IMR-90 (cell line): ENCODE measurements around the gene PCDHA5. TPM values are rescaled to one million over a fixed set of nuclear protein-coding genes. Genes with fewer than 3 reads are reported as not detected.
"Not testable (repeated sequence)": the region's sequence is repeated elsewhere in the genome, so short reads cannot be mapped to it uniquely, and the experiment has no call there.

Source experiments
- ATAC-seq: fragments of 200-7000 bp; cut with Tn5 transposase; 2 replicates; pipeline ENCODE4 v1.9.1; 2020; ENCODE audit warnings: low read depth, mild to moderate bottlenecking, moderate library complexity
- BruUV-seq: library from RNA; stranded (reverse); fragments of 400-500 nt; replicated peaks from 2 replicates; lab custom pipeline; 2021; lab: Mats Ljungman, UMichigan
- CTCF ChIA-PET: fragments of 300-600 bp; formaldehyde crosslinking; extraction: SDS; loops from one replicate; lab custom pipeline; 2021; ENCODE audit warnings: antibody characterized with exemption; lab: Yijun Ruan, JAX
- POLR2A ChIA-PET: fragments of 300-600 bp; sonication (Branson Sonifier 250); formaldehyde crosslinking; loops from one replicate; lab custom pipeline; 2022; ENCODE audit warnings: antibody characterized with exemption; ENCODE audit not compliant: unreplicated experiment; lab: Charles Lee
- DNase-seq: peaks from one replicate; pipeline ENCODE4 v3.0.0; 2013
- H2AFZ ChIP-seq: replicated peaks from 2 replicates; pipeline ENCODE3; 2013; ENCODE audit warnings: low read length, mild to moderate bottlenecking; ENCODE audit not compliant: poor library complexity
- H2AK5ac ChIP-seq: 2 replicates; pipeline ENCODE4 v1.6.1; 2013; ENCODE audit warnings: low read depth, low read length, inconsistent platforms
- H2AK9ac ChIP-seq: replicated peaks from 2 replicates; pipeline ENCODE3; 2013; ENCODE audit warnings: mild to moderate bottlenecking, low read depth, low read length, moderate library complexity; ENCODE audit not compliant: poor library complexity
- H2BK120ac ChIP-seq: 2 replicates; pipeline ENCODE4 v1.6.1; 2013; ENCODE audit warnings: low read depth, low read length, inconsistent platforms
- H2BK15ac ChIP-seq: 3 replicates; pipeline ENCODE4 v1.6.1; 2013; ENCODE audit warnings: low read depth, low read length, inconsistent platforms
- H2BK20ac ChIP-seq: 2 replicates; pipeline ENCODE4 v1.6.1; 2013; ENCODE audit warnings: low read depth, mild to moderate bottlenecking, inconsistent platforms, low read length, moderate library complexity
- H2BK5ac ChIP-seq: 2 replicates; pipeline ENCODE4 v1.6.1; 2013; ENCODE audit warnings: mild to moderate bottlenecking, low read depth, low read length, inconsistent platforms; ENCODE audit not compliant: poor library complexity, severe bottlenecking
- H3K14ac ChIP-seq: replicated peaks from 2 replicates; pipeline ENCODE4 v1.6.1; 2013; ENCODE audit warnings: low read depth, low read length, inconsistent platforms
- H3K18ac ChIP-seq: 2 replicates; pipeline ENCODE4 v1.6.1; 2013; ENCODE audit warnings: low read depth, low read length, control low read depth
- H3K23ac ChIP-seq: 2 replicates; pipeline ENCODE4 v1.6.1; 2013; ENCODE audit warnings: low read depth, low read length, inconsistent platforms
- H3K27ac ChIP-seq: 2 replicates; pipeline ENCODE4 v1.5.1; 2013; ENCODE audit warnings: mild to moderate bottlenecking, control low read depth, low read length; ENCODE audit not compliant: insufficient read depth
- H3K27me3 ChIP-seq: 2 replicates; pipeline ENCODE4 v1.6.1; 2013; ENCODE audit warnings: low read length; ENCODE audit not compliant: control insufficient read depth, insufficient read depth
- H3K36me3 ChIP-seq: 2 replicates; pipeline ENCODE4 v1.6.1; 2013; ENCODE audit warnings: low read length, mixed read lengths; ENCODE audit not compliant: control insufficient read depth, insufficient read depth
- H3K4ac ChIP-seq: 2 replicates; pipeline ENCODE4 v1.6.1; 2013; ENCODE audit warnings: low read depth, low read length, inconsistent platforms
- H3K4me1 ChIP-seq: 2 replicates; pipeline ENCODE4 v1.6.1; 2013; ENCODE audit warnings: low read length, mixed read lengths; ENCODE audit not compliant: control insufficient read depth, insufficient read depth
- H3K4me2 ChIP-seq: 2 replicates; pipeline ENCODE4 v1.6.1; 2013; ENCODE audit warnings: low read depth, mild to moderate bottlenecking, control low read depth, low read length, moderate library complexity
- H3K4me3 ChIP-seq: 2 replicates; pipeline ENCODE4 v1.5.1; 2013; ENCODE audit warnings: low read depth, mild to moderate bottlenecking, control low read depth, low read length, moderate library complexity; ENCODE audit not compliant: insufficient read depth
- H3K56ac ChIP-seq: 2 replicates; pipeline ENCODE4 v1.6.1; 2013; ENCODE audit warnings: low read length, inconsistent platforms; ENCODE audit not compliant: insufficient read depth; ENCODE audit errors: extremely low read depth
- H3K79me1 ChIP-seq, 2 experiments: 2 replicates each; pipeline ENCODE4 v1.6.1; 2013; ENCODE audit warnings: low read length in 2 of 2, inconsistent platforms in 1 of 2, low read depth in 1 of 2
- H3K9ac ChIP-seq: 2 replicates; pipeline ENCODE4 v1.6.1; 2013; ENCODE audit warnings: low read depth, low read length, control low read depth
- H3K9me1 ChIP-seq: 2 replicates; pipeline ENCODE4 v1.6.1; 2013; ENCODE audit warnings: low read length, inconsistent platforms; ENCODE audit not compliant: insufficient read depth
- H3K9me3 ChIP-seq: 2 replicates; pipeline ENCODE4 v1.6.1; 2013; ENCODE audit warnings: low read length; ENCODE audit not compliant: control insufficient read depth, insufficient read depth
- H4K20me1 ChIP-seq: 2 replicates; pipeline ENCODE4 v1.6.1; 2013; ENCODE audit warnings: low read length, inconsistent platforms; ENCODE audit not compliant: insufficient read depth
- H4K5ac ChIP-seq: 2 replicates; pipeline ENCODE4 v1.6.1; 2013; ENCODE audit warnings: mild to moderate bottlenecking, low read depth, low read length, control low read depth
- H4K8ac ChIP-seq, 2 experiments: 2 replicates each; pipeline ENCODE4 v1.6.1; 2013; ENCODE audit warnings: low read depth in 2 of 2, low read length in 2 of 2, control low read depth in 1 of 2, inconsistent platforms in 1 of 2
- H4K91ac ChIP-seq: 2 replicates; pipeline ENCODE4 v1.6.1; 2013; ENCODE audit warnings: low read depth, low read length, inconsistent platforms; ENCODE audit not compliant: insufficient read depth
- CTCF ChIP-seq: conservative IDR thresholded peaks from 2 replicates; pipeline ENCODE4 v1.5.1; 2012; ENCODE audit warnings: mild to moderate bottlenecking, low read depth, low read length, improper control_type of control experiment
- USF2 ChIP-seq: fragments of 150-350 bp; IDR thresholded peaks from 2 replicates; pipeline ENCODE4 v1.6.1; 2017; ENCODE audit warnings: mild to moderate bottlenecking, antibody characterized with exemption, low read length, low read depth
- WGBS, 2 experiments: methylation state at CpG; one replicate each; pipeline versions ENCODE4 v1.1.5 to v1.1.7; 2013; ENCODE audit warnings: missing lambda C conversion rate in 2 of 2; ENCODE audit not compliant: insufficient read length in 1 of 2; ENCODE audit errors: extremely low coverage in 2 of 2; 5-methylcytosine and 5-hydroxymethylcytosine counted together
- dilution Hi-C: fragments of 300-500 bp; cut with HindIII; formaldehyde crosslinking; loops from one replicate; pipeline ENCODE4 v1.14.3; 2018; ENCODE audit warnings: low sequenced_read_pairs; ENCODE audit not compliant: unreplicated experiment
- in situ Hi-C: fragments of 300-500 bp; cut with MboI; formaldehyde crosslinking; loops from 3 replicates; pipeline ENCODE4 v1.14.3; 2019; ENCODE audit warnings: low sequenced_read_pairs, inconsistent platforms, mixed read lengths
- intact Hi-C: fragments of 100-400 bp; cut with micrococcal nuclease; formaldehyde crosslinking; loops from 2 replicates; pipeline ENCODE4 v1.10.0; 2022
- polyA plus RNA-seq, 3 experiments: library from polyadenylated mRNA; depleted of rRNA; stranded (reverse); fragments of >200 nt; gene quantifications; 2 replicates each; pipeline ENCODE4 v1.2.3, GENCODE V29; 2012; ENCODE audit warnings: low replicate concordance in 1 of 3
- total RNA-seq: library from RNA; depleted of rRNA; stranded (reverse); fragments of >200 nt; gene quantifications from 2 replicates; pipeline ENCODE4 v1.2.3, GENCODE V29; 2012

Gene PCDHA5
- total and polyA plus RNA-seq, 2 of the 4 experiments (the other 2 are of a cell fraction): not detected

GRCh38 chr5:140795259-140795641 lies 26.2 kb upstream of the PCDHA5 start:
- no peak overlapping the region for H3K14ac ChIP-seq
- H2AFZ ChIP-seq: no peak overlapping the region
- dilution Hi-C loops: no loop called here
- H3K9ac ChIP-seq: no peak overlapping the region
- no peak overlapping the region for H3K56ac ChIP-seq
- DNase-seq: no peak
- H4K20me1 ChIP-seq: no peaks in the 10 kb centered on the region
- H3K9me3 ChIP-seq: peaks cover 14% of the 10 kb centered on the region
- no peak overlapping the region for H3K4me2 ChIP-seq
- no peak overlapping the region for H2BK120ac ChIP-seq
- no peak for TF ChIP-seq USF2
- 0 out of 2 replicates have a peak, but pooled peaks have one; percentile 7 for TF ChIP-seq CTCF
- no peak overlapping the region for H3K4me3 ChIP-seq
- POLR2A ChIA-PET: no interaction called here
- no TSS peak for BruUV-seq
- no peak overlapping the region for H3K18ac ChIP-seq
- CTCF ChIA-PET: no interaction called here
- no CpG with 5 or more reads among the region's 15 CpGs for WGBS, 2 experiments
- in situ Hi-C loops: no loop called here
- H2BK20ac ChIP-seq: no peak overlapping the region
- H2BK15ac ChIP-seq: no peak overlapping the region
- H3K27ac ChIP-seq: no peak overlapping the region
- H3K9me1 ChIP-seq: no peaks in the 10 kb centered on the region
- H4K5ac ChIP-seq: no peak overlapping the region
- no peak overlapping the region for H2AK5ac ChIP-seq
- H4K91ac ChIP-seq: no peak overlapping the region
- H3K23ac ChIP-seq: no peak overlapping the region
- H2BK5ac ChIP-seq: no peak overlapping the region
- intact Hi-C loops: no loop called here
- H3K4ac ChIP-seq: no peak overlapping the region
- no peak overlapping the region for H4K8ac ChIP-seq
- H2AK9ac ChIP-seq: no peak overlapping the region
- no peak for ATAC-seq
- no peaks in the 10 kb centered on the region for H3K4me1 ChIP-seq
- no peaks in the 10 kb centered on the region for H3K79me1 ChIP-seq
- no peaks in the 10 kb centered on the region for H3K36me3 ChIP-seq
- H3K27me3 ChIP-seq: no peaks in the 10 kb centered on the region

GRCh38 chr5:140796072-140796717 lies 25.2 kb upstream of the PCDHA5 start:
- H4K20me1 ChIP-seq, H4K5ac ChIP-seq, H2BK120ac ChIP-seq, H3K9ac ChIP-seq, H2AFZ ChIP-seq, H3K79me1 ChIP-seq, ATAC-seq, H3K4me3 ChIP-seq, H3K56ac ChIP-seq, intact Hi-C loops, H3K27me3 ChIP-seq, BruUV-seq, H3K23ac ChIP-seq, H3K36me3 ChIP-seq, DNase-seq, H3K4ac ChIP-seq, in situ Hi-C loops, POLR2A ChIA-PET, H3K9me1 ChIP-seq, H2AK9ac ChIP-seq, H2BK5ac ChIP-seq, H3K4me1 ChIP-seq, H2BK20ac ChIP-seq, H2AK5ac ChIP-seq, H3K4me2 ChIP-seq, CTCF ChIA-PET, H2BK15ac ChIP-seq, H4K91ac ChIP-seq, H3K14ac ChIP-seq, H3K27ac ChIP-seq, dilution Hi-C loops, H3K18ac ChIP-seq, H4K8ac ChIP-seq: not testable (repeated sequence)
- WGBS, 2 experiments: 66% methylated on average over 52 of the region's 72 CpGs; no CpG with 5 or more reads in 1 of the 2 experiments
- H3K9me3 ChIP-seq: peaks cover 16% of the 10 kb centered on the region
